Neural cell (in vitro differentiated cells): ENCODE measurements around the gene ZNF805.

ENCODE experiments used
- EP300 ChIP-seq: fragments of 450-650 bp; conservative IDR thresholded peaks from 2 replicates; pipeline ENCODE4 v1.6.1; 2014; ENCODE audit warnings: antibody characterized with exemption, mild to moderate bottlenecking, moderate library complexity; ENCODE audit not compliant: poor library complexity, severe bottlenecking
- RAD21 ChIP-seq: fragments of 450-650 bp; conservative IDR thresholded peaks from 2 replicates; pipeline ENCODE4 v1.6.1; 2014; ENCODE audit warnings: antibody characterized with exemption, mild to moderate bottlenecking, moderate library complexity
- TAF1 ChIP-seq: IDR thresholded peaks from 2 replicates; pipeline ENCODE4 v1.6.1; 2012; ENCODE audit warnings: low read depth
- TF ChIP-seq, protein P1 (sequence below): fragments of 450-650 bp; IDR thresholded peaks from 2 replicates; pipeline ENCODE4 v1.5.1; 2014; ENCODE audit warnings: antibody characterized with exemption, mild to moderate bottlenecking, moderate library complexity; ENCODE audit not compliant: poor library complexity, severe bottlenecking
- TF ChIP-seq, protein P2 (sequence below): IDR thresholded peaks from 2 replicates; pipeline ENCODE4 v1.6.1; 2012; ENCODE audit warnings: borderline replicate concordance

DNA sequence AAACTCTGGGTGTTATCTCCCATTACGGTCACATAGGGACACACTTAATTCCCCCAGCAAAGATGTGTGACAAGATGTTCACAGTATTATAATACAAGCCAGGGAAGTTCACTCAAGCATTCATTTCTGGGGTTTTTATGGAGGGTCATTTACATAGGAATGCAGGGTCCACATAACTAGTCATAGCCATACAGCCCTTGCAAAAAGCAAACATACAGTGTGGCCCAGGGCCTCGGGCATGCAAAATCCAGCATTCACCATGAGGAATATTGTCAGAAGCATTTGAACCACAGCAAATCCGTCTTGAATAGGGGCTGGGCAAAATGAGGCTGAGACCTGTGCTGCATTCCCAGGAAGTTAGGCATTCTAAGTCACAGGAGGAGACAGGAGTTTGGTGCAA, 26.9 kb downstream of the ZNF805 start:
- TF ChIP-seq EP300 = no peak
- TF ChIP-seq, protein P1, sequence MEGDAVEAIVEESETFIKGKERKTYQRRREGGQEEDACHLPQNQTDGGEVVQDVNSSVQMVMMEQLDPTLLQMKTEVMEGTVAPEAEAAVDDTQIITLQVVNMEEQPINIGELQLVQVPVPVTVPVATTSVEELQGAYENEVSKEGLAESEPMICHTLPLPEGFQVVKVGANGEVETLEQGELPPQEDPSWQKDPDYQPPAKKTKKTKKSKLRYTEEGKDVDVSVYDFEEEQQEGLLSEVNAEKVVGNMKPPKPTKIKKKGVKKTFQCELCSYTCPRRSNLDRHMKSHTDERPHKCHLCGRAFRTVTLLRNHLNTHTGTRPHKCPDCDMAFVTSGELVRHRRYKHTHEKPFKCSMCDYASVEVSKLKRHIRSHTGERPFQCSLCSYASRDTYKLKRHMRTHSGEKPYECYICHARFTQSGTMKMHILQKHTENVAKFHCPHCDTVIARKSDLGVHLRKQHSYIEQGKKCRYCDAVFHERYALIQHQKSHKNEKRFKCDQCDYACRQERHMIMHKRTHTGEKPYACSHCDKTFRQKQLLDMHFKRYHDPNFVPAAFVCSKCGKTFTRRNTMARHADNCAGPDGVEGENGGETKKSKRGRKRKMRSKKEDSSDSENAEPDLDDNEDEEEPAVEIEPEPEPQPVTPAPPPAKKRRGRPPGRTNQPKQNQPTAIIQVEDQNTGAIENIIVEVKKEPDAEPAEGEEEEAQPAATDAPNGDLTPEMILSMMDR = no peak
- no peak for TF ChIP-seq TAF1
- TF ChIP-seq, protein P2, sequence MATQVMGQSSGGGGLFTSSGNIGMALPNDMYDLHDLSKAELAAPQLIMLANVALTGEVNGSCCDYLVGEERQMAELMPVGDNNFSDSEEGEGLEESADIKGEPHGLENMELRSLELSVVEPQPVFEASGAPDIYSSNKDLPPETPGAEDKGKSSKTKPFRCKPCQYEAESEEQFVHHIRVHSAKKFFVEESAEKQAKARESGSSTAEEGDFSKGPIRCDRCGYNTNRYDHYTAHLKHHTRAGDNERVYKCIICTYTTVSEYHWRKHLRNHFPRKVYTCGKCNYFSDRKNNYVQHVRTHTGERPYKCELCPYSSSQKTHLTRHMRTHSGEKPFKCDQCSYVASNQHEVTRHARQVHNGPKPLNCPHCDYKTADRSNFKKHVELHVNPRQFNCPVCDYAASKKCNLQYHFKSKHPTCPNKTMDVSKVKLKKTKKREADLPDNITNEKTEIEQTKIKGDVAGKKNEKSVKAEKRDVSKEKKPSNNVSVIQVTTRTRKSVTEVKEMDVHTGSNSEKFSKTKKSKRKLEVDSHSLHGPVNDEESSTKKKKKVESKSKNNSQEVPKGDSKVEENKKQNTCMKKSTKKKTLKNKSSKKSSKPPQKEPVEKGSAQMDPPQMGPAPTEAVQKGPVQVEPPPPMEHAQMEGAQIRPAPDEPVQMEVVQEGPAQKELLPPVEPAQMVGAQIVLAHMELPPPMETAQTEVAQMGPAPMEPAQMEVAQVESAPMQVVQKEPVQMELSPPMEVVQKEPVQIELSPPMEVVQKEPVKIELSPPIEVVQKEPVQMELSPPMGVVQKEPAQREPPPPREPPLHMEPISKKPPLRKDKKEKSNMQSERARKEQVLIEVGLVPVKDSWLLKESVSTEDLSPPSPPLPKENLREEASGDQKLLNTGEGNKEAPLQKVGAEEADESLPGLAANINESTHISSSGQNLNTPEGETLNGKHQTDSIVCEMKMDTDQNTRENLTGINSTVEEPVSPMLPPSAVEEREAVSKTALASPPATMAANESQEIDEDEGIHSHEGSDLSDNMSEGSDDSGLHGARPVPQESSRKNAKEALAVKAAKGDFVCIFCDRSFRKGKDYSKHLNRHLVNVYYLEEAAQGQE = no peak
- TF ChIP-seq RAD21 = no peak
